HG02588 (cell line): ENCODE results near the gene ATF7IP.
"Not testable (repeated sequence)": the region's sequence is repeated elsewhere in the genome, so short reads cannot be mapped to it uniquely, and the experiment has no call there.

Source experiments
- ATAC-seq: cut with Tn5 transposase; IDR thresholded peaks from one replicate; pipeline ENCODE4 v1.9.1; 2021; ENCODE audit warnings: mild to moderate bottlenecking, moderate library complexity; ENCODE audit not compliant: unreplicated experiment

Gene ATF7IP

DNA sequence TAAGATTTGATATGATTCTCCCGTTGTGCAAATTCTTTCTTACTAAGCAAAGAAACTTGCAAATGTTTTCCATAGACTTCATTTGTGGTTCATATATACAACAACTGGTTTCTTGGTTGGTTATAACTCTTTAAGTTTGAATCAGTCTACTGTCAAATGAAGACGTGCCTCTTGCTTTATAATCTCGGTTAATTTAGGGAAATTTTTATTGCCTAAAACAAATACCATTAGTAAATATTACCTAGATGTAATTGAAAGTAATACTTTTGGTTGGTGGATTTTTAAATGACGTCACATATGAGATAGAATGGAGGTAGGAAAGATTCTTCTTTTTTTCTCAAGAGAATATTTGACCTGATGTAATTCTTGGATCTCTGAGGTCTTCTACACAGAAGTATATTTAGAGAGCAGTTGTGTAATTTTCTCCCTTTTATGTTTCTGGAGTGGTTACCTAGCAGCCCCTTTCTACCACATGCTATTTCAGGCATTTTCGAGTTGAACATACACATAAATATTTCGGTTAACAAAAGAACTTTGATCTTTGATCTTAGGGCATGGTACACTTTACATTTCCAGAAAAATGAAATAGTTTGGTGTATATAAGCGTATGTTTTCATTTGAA is 1.7 kb downstream of the ATF7IP start:
- peak; percentile 40 for ATAC-seq

DNA sequence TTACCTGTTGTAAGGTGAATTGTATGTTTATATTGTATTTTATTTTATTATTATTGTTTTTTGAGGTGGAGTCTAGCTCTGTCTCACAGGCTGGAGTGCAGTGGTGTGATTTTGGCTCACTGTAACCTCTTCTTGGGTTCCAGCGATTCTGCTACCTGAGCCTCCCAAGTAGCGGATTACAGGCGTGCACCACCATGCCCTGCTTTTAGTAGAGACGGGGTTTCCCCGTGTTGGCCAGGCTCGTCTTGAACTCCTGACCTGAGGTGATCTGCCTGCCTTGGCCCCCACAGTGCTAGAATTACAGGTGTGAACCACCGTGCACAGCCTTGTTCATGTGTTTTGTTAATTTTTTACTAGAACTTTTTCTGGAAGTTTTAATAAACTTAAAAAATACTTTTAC is 3.8 kb downstream of the ATF7IP start:
- ATAC-seq = no peak

DNA sequence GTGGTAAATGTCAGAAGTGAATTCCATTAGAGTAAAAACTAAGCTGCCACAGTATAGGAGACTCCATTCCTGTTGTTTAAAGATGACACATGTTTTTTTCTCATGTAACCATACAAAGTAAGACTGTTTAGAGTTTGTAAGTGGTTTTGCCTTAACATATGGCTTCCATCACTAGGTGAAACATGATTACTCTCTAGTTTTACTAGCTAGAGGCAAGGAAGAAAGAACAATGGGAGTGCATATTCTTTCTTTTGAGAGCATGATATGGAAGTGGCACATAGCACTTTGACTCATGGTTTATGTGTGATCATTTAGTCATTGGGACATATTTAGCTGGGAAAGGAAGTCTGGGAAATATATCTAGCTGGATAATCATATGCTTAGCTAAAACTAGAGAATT is 7.7 kb downstream of the ATF7IP start:
- no peak for ATAC-seq

DNA sequence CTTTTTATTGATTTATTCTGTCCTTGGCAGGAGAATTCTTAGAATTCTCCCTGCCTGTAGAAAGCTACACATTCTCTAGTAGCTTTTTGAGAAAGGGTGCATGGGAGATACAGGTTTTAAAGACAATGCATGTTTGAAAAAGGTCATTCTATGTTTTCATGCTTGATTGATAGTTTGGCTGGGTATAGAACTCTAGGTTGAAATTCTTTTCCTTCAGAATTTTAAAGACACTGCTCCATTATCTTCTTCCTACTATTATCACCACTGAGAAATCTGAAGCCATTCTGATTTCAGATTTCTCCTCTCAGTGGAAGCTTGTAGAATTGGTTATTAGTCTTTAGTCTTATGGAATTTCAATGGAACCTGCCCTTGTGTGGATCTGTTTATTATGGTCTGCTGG is 14.0 kb downstream of the ATF7IP start:
- no peak for ATAC-seq

DNA sequence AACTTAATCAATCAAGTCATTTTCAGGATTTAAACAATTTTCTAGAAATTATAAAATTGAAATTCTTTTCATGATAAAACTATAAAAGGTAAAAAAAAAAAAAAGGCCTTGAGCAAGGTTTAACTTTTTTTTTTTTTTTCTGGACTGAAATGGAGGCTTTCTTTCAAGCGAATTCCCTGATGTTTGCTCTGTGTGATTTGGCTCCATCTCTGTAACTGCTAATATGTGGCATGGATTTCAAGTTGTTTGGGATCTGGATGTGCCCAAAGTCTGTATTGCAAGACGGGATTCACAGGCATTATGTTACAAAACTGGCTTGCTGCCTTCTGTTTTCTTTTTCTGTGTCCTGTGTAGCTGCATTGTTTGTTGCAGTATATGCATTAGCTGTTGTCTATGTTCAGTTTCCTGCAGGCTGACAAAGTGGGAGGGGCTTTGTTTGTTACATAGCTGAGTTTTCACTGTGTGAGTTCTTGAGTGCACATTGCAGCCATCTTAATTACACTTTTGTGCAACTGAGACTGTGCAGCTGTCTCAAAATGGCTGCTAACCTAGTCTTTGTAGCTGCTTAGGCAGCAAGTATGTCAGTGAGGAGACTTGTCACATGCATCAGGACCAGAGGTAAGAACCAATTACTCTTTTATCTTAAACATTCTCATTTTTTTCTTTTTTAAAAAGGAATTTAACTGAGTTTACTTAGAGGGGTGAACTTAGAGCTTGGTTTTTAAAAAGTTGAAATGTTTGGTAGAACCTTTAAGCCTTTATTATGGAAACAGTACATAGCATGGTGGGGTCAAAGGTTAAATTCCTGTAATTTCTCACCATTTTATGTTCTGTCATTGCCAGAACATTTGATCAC is 19.5 kb downstream of the ATF7IP start:
- peak; percentile 95 for ATAC-seq

DNA sequence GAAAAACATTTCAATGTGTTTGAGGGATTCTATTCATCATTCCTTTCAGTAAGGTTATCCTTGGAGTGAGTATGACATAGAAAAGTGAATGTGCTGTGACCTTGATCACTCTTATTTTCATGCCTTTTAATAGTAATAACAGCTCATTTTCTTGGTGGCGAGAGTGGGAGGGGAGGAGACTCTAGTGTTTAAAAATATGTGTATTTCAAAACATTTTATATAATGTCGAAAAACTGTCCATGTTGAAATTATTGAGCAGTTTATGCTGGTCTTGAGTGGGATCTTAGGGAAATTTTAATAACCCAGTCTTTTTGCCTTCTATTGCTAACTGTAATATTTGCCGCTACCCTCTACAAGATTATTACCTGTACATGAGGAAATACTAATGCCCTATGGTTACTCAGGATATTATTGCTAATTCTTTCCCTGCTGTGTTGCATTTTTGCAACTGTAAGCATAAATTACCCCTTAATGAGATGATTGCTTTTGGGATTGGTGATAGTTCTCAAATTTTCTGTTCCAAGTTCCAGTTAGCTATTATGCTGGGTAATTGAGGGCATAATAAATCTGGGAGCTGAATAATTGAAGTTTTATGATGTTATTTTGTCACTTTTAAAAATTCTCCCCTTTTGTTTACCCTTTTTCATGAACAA is 21.9 kb downstream of the ATF7IP start:
- no peak for ATAC-seq

DNA sequence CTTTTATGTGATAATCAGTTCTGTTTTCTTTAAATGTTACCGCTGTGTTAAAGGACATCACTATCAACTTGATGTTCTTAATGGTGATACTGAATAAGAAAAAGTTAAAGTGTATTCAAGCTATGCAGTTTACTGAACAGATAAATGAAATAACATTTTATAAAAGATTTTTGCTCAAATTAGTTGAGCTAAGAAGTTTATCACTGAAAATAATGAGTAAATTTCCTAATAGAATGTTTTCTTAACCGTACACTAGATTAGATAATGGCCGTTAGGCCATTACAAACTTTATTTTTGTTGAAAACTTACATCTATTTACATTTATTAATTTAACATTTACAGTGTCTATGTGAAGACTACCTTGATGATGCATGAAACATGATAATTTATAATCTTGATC is 25.0 kb downstream of the ATF7IP start:
- no peak for ATAC-seq

DNA sequence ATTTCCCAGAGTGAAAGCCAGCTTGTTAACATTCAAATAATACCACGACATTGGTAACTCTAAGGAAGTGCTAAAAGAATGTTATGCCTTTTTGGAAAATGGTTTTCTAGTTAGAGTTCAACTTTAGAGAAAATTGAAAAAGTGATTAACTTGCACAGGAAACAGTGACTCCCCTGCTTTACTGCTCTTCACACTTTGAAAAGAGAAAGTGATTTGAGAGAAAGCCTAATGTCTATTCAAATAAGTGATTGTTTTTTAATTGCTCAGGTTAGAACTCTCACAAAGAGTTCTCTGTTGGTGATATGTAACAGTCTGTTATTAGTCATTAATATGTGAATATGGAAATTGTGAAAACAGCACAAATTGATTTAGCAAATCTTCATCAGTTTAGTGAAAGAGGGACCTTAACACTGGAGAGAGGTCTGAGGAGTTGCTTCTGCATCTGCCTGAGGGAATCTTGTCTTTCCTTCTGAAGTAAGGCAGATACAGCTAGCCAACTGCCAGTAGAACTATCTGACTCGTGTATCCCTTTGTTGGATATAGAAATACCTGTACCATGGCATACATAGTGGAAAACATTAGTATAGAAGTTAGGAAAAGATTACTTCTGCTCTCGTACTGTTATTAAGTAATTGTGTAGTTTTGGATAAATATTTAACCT is 25.5 kb downstream of the ATF7IP start:
- ATAC-seq = no peak

DNA sequence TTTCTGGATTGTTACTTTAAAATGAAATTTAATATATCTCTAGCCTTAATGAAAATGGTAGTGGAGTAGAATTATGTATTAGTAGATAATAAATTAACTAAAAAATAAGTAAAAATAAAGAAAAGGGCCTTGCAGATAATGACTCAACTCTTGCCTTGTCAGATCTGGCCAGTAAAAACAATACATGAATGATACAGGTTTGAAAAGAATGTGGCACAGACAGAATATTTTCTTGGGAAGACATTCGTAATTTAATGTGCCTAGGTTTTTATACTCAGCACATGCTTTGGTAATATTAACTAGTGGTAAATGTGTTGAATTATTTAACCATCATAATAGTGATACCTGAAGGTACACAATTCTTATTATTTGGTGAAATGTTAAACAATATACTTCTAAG is 28.3 kb downstream of the ATF7IP start:
- ATAC-seq = no peak

DNA sequence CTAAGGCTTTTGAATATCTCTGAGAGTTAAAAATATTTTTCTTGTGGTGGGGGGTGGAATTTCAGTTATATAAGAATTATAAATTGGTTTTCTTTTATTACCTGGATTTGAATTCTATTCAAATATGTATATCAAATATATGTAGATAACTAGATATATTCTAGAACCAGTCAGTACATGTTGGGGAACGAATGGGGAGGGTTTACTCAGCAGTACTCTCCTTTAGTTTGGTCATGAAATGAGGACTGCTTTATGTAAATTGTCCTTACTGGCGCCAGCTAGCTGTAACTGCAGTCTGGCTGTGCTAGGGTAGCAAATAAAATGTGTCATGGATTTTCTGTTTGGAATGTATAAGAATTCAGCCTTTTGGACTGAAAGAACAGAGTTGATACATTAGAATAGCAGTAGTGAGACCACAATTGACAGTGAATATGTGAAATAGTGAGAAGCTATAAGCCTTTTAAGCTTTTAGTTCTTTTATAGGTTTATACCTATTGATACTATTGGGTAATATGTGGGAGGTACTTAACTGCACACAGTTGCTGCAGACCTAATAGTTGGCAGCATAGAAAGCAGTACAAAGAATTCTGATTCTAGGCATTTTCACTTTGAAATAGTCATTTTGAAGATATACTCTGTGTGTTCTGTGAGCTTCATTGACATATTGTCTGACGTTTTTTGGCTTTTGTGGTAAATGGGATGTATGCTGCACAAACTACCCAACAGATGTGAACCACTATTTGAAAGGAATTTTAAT is 29.0 kb downstream of the ATF7IP start:
- ATAC-seq = peak; percentile 73

DNA sequence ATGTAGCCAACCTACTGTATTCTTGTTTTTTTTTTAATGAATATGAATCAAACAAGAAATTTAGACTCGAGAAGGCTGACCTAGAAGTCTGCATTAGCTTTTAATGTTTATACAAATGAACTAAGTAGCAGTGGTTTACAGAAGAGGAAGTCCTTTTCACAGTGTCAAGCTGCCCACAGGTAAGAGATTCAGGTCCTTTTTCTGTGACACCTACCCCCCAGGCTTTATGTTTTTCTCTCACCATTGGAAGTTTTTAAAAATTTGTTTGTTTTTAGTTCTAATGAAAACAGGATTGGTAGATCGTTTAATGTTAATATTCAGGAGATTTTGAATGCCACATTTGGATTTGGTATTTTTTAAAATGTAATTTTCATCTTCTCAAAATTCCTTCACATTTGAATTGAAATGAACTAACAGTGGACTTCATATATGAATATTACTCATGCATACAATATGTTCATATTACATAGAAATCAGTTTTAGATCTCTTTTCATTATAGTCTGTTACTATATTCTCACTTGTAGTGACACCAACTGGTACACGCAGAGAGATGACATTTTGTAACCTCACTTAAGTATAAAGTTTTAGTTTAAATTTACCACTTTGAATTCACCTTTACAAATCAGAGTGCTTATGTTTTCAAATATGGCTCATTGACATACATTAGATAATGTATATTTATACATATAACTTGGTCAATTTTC is 29.7 kb downstream of the ATF7IP start:
- peak; percentile 44 for ATAC-seq

DNA sequence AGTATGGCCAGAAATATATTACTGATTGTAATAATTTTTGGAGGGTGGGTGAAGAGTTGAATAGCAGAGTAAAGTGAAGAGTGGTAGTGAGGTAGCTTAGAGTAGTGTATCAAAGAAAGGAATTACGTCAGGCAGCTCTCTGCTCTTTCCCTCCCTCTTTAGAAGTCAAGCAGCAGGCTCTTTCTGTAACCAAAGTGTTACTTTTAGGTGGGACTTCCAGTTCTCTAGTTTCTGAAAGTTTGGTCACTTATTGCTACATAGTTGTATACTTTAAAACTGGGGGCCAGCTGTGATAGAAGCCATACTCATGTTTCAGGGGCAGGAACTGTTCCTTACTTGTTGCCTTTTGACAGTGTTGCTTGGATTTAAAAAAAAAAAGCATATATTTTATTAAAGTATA is 30.6 kb downstream of the ATF7IP start:
- peak; percentile 55 for ATAC-seq

DNA sequence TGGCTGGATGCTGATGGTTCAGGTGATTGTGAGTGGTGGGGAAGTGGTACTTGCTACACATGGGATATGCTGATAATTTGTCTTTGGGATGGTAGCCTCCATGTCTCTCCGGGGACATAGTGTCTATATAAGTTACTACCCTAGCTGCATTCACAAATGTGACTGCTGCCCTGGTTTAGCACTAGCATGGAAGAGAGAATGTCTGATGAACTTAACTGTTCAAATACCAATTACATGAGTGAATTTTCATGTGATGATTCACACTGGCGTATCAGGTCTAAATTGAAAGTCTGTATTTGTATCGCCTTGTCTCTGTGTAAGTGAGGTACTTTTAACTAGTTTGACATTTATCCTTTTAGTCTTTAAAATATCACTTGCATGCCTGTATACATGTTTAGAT is 34.4 kb downstream of the ATF7IP start:
- ATAC-seq = no peak

DNA sequence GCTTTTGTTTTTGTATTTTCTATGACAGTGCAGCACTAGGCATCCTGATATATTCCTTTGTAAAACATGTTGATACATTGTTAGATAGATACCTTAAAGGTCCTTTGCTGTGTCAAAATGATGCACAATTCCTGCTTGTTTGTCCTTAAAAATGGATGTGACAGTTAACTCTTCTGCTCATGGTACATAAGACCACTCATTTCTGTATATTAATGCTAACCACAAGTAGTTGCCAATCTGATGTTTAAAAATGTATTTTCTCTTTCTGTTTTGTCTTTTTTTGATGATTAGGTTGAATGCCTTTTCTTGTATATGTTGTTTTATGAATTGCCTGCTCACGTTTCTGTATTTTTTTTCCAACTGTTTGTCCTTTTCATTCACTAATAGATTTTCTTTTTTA is 35.1 kb downstream of the ATF7IP start:
- no peak for ATAC-seq

DNA sequence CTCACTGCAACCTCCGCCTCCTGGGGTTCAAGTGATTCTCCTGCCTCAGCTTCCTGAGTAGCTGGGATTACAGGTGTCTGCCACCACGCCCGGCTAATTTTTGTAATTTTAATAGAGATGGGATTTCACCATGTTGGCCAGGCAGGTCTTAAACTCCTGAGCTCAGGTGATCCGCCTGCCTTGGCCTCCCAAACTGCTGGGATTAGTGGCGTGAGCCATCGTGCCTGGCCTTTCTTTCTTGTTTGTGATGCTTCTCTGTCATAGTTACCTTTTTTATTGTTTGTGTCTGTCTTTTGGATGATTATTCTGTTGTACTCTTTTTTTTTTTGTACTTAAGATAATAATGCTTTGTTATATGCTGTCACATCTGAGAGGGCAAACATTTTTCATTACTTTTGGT is 35.8 kb downstream of the ATF7IP start:
- ATAC-seq = not testable (repeated sequence)

DNA sequence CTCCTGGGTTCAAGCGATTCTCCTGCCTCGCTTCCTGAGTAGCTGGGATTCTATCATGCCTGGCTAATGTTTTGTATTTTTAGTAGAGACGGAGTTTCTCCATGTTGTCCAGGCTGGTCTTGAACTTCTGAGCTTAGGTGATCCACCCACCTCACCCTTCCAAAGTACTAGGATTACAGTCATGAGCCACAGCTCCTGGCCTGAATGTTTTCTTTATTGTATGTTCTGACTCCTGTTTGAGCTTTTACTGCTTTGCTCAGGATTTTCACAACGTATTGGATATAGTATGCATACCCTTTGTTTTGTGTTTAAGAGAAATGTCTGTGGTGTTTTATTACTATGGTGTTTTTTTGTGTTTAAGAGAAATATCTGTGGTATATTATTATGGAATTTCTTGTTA is 37.2 kb downstream of the ATF7IP start:
- no peak for ATAC-seq

DNA sequence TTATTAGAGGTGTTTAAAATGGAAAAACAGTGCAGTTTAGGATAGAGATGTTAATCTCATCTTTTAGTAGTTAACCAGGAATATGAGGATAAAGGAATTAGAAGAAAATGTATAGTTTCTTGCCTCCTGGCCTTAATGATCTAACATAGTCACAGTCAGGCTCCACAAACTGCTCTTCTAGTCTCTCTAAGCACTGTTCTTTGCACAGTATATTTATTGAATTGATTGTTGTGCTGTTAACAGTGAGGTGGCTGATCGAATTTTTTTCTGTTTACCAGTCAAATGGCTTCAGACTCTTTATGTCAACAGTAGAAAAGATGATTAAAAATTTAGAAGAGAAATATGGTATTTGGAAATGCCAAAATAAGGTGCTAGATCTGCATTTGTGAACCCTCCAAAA is 37.8 kb downstream of the ATF7IP start:
- ATAC-seq = no peak

DNA sequence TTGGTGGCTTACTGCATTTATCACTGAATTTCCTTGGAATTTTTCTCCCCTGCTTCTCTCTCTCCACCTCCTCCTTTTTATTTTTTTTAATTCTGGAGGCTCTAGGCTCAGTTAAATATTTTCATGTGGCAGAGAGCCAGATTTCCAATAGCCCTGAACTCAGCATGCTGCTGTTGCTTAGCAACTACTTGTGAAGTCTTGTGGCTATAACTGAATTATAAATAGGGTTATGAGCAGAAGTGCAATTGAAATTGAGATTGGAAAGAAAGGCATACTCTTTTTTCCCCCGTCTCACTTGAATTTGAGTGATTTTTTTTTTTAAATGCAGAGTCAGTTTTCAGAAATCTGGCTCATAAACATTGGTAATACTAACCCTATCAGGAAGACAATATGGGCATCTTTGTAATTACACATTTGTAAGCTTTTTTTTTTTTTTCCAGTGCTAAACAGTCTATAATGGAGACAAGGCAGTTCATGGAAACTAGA is 38.3 kb downstream of the ATF7IP start:
- ATAC-seq = no peak

DNA sequence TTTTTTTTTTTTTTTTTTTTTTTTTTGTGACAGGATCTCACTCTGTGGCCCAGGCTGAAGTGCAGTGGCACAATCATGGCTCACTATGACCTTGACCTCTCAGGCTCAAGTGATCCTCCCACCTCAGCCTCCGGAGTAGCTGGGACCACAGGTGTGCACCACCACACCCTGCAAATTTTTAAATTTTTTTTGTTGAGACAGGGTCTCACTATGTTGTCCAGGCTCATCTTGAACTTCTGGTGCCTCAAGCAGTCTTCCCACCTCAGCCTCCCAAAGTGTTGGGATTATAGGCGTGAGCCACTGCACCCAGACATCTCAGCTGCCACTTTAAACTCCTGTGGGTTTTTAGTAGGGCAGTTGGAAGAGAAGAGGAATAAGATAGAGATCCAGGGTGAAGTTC is 39.9 kb downstream of the ATF7IP start:
- not testable (repeated sequence) for ATAC-seq

DNA sequence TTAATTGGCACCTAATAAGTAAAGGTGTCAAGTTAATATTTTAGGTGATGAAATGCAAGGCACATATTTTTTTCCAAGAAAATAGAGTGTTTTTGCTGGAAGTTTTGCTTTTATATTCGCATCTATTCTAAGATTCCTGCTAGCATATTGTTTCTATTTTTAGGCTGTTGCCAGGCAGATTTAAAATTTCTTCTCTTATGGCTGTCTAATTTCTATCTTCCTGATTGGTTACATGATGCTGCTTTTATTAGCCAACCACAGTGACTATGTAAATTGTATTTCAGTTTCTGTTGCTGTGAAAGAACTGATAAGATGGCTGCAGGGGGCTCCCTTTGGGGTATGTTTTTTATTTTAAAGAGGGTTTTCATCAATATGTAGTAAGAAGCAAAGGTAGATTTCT is 42.7 kb downstream of the ATF7IP start:
- no peak for ATAC-seq
